ENCODE measurements around the gene CYP2J2. TPM values are rescaled to one million over a fixed set of nuclear protein-coding genes. Genes with fewer than 3 reads are reported as not detected.

CYP2J2 gene
- total RNA-seq, 2 donors from 2014 or later: 2.3 to 4.9 TPM

- Histone ChIP-seq H3K27ac (no peak overlapping the region), H3K4me1 (no peaks in the 10 kb centered on the region), H3K4me3 (no peak overlapping the region), H3K9me3 (no peaks in the 10 kb centered on the region), H3K36me3 (replicated peaks in 1 of 2; ENCODE audit: insufficient read depth in 1 of 2, low read depth in 2 of 2) (no peaks in the 10 kb centered on the region), H3K27me3 (no peaks in the 10 kb centered on the region)
- peak; percentile 89 for ATAC-seq
- intact Hi-C loops (cut with DNase I): loop anchor here (5.0 kb wide), 1 partner anchor 65 kb away; no protein-coding TSS in a partner anchor
- TF ChIP-seq CTCF (IDR thresholded peaks at IDR 0.05) (peak; percentile 85 to 92 (median 89)), POLR2A (IDR thresholded peaks at IDR 0.05) (no peak)
- WGBS, 2 donors: 0 to 5% methylated on average over 6 of the region's 6 CpGs
- peak; percentile 59 to 71 (median 68) for DNase-seq
Measured at GRCh38 chr1:59947047-59947938, 20.7 kb upstream of the CYP2J2 start.

GRCh38 chr1:59945790-59946189 lies 19.2 kb upstream of the CYP2J2 start:
- Histone ChIP-seq H3K36me3 (replicated peaks in 1 of 2; ENCODE audit: insufficient read depth in 1 of 2, low read depth in 2 of 2) (no peaks in the 10 kb centered on the region), H3K4me1 (no peaks in the 10 kb centered on the region), H3K9me3 (no peaks in the 10 kb centered on the region), H3K27ac (no peak overlapping the region), H3K27me3 (no peaks in the 10 kb centered on the region), H3K4me3 (no peak overlapping the region)
- TF ChIP-seq CTCF (IDR thresholded peaks at IDR 0.05) (no peak), POLR2A (IDR thresholded peaks at IDR 0.05) (no peak)
- 8 to 30% methylated on average over 1 of the region's 1 CpG for WGBS, 2 donors
- no peak for ATAC-seq
- DNase-seq: no peak
- intact Hi-C loops (cut with DNase I): loop anchor here (5.0 kb wide), 1 partner anchor 63 kb away; no protein-coding TSS in a partner anchor

- DNase-seq: no peak
- no peaks in the 10 kb centered on the region for H3K9me3 ChIP-seq
Measured at GRCh38 chr1:59939393-59939792, 12.8 kb upstream of the CYP2J2 start.

GRCh38 chr1:59937636-59938210 lies 11.2 kb upstream of the CYP2J2 start:
- DNase-seq: no peak
- TF ChIP-seq POLR2A (IDR thresholded peaks at IDR 0.05) (no peak), CTCF (IDR thresholded peaks at IDR 0.05) (no peak)
- Histone ChIP-seq H3K27ac (no peak overlapping the region), H3K36me3 (replicated peaks in 1 of 2; ENCODE audit: insufficient read depth in 1 of 2, low read depth in 2 of 2) (no peaks in the 10 kb centered on the region), H3K27me3 (no peaks in the 10 kb centered on the region), H3K4me1 (no peaks in the 10 kb centered on the region), H3K9me3 (no peaks in the 10 kb centered on the region), H3K4me3 (no peak overlapping the region)
- intact Hi-C loops (cut with DNase I): no loop called here
- WGBS, 2 donors: 72 to 83% methylated on average over 3 of the region's 3 CpGs
- ATAC-seq: no peak

More at GRCh38 chr1:59939393-59939792, 12.8 kb upstream of the CYP2J2 start:
- WGBS, 2 donors: 82 to 85% methylated on average over 4 of the region's 4 CpGs
- intact Hi-C loops (cut with DNase I): no loop called here
- Histone ChIP-seq H3K4me3 (no peak overlapping the region), H3K27me3 (no peaks in the 10 kb centered on the region), H3K36me3 (replicated peaks in 1 of 2; ENCODE audit: insufficient read depth in 1 of 2, low read depth in 2 of 2) (no peaks in the 10 kb centered on the region), H3K4me1 (no peaks in the 10 kb centered on the region), H3K27ac (no peak overlapping the region)
- ATAC-seq: no peak
- no peak for TF ChIP-seq CTCF (IDR thresholded peaks at IDR 0.05)
- no peak for TF ChIP-seq POLR2A (IDR thresholded peaks at IDR 0.05)

Data from body of pancreas (tissue), 4 donors.